Esophagus (tissue), 2 donors: ENCODE results near the gene NEU1. TPM values are rescaled to one million over a fixed set of nuclear protein-coding genes. Genes with fewer than 3 reads are reported as not detected.
"Not testable (repeated sequence)": the region's sequence is repeated elsewhere in the genome, so short reads cannot be mapped to it uniquely, and the experiment has no call there.

Source experiments
- H3K27ac ChIP-seq, 2 donors: one replicate each; pipeline ENCODE4 v1.5.1; 2013; ENCODE audit warnings: low read depth in 2 of 2, mild to moderate bottlenecking in 2 of 2, inconsistent platforms in 1 of 2, low read length in 1 of 2, moderate library complexity in 1 of 2
- H3K27me3 ChIP-seq, 2 donors: one replicate each; pipeline ENCODE4 v1.6.1; 2013; ENCODE audit warnings: low read length in 2 of 2, control low read depth in 1 of 2, mild to moderate bottlenecking in 1 of 2; ENCODE audit not compliant: insufficient read depth in 2 of 2, control insufficient read depth in 1 of 2
- H3K36me3 ChIP-seq, 2 donors: one replicate each; pipeline ENCODE4 v1.6.1; 2013; ENCODE audit warnings: low read length in 1 of 2; ENCODE audit not compliant: control insufficient read depth in 2 of 2, insufficient read depth in 2 of 2
- H3K4me1 ChIP-seq, 2 donors: one replicate each; pipeline ENCODE4 v1.6.1; 2013; ENCODE audit warnings: low read length in 1 of 2; ENCODE audit not compliant: control insufficient read depth in 2 of 2, insufficient read depth in 2 of 2
- H3K4me3 ChIP-seq, 2 donors: one replicate each; pipeline ENCODE4 v1.5.1; 2013; ENCODE audit warnings: low read length in 2 of 2, mild to moderate bottlenecking in 2 of 2, low read depth in 1 of 2, moderate library complexity in 1 of 2
- H3K9me3 ChIP-seq, 2 donors: one replicate each; pipeline ENCODE4 v1.6.1; 2013; ENCODE audit warnings: mild to moderate bottlenecking in 2 of 2, low read depth in 1 of 2, low read length in 1 of 2, moderate library complexity in 1 of 2; ENCODE audit not compliant: control insufficient read depth in 2 of 2, insufficient read depth in 1 of 2
- WGBS, 2 donors: extraction: QIAGEN DNeasy Blood & Tissue Kit; methylation state at CpG; one replicate each; pipeline ENCODE4 v1.1.7; 2013; 5-methylcytosine and 5-hydroxymethylcytosine counted together
- polyA plus RNA-seq, 2 donors: library from polyadenylated mRNA; stranded (reverse); fragments of 200-250 nt; gene quantifications; one replicate each; pipeline ENCODE4 v1.2.3, GENCODE V29; 2013
- donor health status: healthy with polysubstance abuse.
- donor health status: Bipolar disorder and iron deficiency.

The NEU1 gene
- polyA plus RNA-seq, 2 donors, result 13.6 to 14.6 TPM

DNA sequence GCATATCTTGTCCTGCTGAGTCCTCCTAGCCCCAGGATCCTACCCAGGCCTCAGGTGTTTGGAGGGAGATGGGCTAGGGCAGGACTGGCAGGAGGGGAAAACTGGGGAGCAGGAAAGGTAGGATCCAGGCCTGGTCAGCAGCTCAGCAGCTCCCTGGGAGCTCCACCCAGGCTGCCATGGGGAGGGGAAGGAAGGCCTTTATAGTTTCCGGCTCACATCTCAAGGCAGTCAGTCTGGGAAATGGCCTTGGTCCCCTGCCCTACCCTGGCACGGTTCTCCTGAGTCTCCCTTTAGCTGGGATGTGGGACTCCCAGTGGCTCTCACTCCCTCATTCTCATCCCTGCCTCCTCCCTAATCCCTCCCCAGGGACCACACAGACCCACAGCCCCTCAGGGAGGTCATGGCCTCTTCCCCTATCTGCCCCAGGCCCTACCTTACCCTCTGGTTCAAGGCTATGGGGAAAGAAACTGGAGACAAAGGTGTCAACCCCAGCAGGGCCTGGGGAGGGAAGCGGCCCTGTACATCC, 14.6 kb upstream of the NEU1 start:
- WGBS, 2 donors, result 56 to 69% methylated on average over 3 of the region's 3 CpGs
- Histone ChIP-seq H3K27me3 (no peaks in the 10 kb centered on the region), H3K4me1 (peaks cover 0 to 3% of the 10 kb centered on the region in 2 donors), H3K27ac (no peak overlapping the region), H3K36me3 (peaks cover 10 to 14% of the 10 kb centered on the region in 2 donors), H3K9me3 (no peaks in the 10 kb centered on the region), H3K4me3 (no peak overlapping the region)

DNA sequence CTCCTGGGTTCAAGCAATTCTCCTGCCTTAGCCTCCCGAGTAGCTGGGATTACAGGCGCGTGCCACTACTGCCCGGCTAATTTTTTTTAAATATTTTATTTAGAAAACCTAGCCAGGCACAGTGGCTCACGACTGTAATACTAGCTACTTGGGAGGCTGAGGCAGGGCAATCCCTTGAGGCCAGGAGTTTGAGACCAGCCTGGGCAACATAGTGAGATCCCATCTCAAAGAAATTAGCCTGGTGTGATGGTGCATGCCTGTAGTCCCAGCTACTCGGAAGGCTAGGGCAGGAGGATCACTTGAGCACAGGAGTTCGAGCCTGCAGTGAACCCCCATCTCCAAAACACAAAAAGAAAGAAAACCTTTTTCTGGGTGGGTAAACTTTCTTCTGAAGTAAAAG, 13.7 kb upstream of the NEU1 start:
- WGBS, 2 donors, result 90% methylated on average over 7 of the region's 7 CpGs
- Histone ChIP-seq H3K4me3 (no peak overlapping the region), H3K9me3 (no peaks in the 10 kb centered on the region)

DNA sequence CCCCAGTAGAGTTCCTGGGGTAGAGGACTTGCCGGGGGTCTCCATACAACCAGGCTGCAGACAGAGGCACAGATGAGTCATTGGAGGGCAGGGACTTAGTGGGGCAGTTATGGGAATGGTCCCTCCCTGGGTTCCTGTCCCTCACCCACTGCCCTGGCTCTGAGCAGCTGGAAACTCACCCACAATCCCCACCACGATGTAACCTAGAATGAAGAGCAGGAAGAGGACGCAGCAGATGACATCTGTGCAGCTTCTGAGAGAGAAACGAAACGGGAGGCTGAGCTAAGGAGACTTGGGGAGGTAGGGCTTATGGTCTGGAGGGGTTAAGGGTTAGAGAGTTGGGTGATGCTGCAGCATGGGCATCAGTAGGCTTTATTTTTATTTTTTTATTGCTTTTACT, 13.3 kb upstream of the NEU1 start:
- Histone ChIP-seq H3K4me3 (no peak overlapping the region), H3K9me3 (no peaks in the 10 kb centered on the region), H3K36me3 (peaks cover 5 to 9% of the 10 kb centered on the region in 2 donors), H3K4me1 (peaks cover 0 to 3% of the 10 kb centered on the region in 2 donors), H3K27me3 (no peaks in the 10 kb centered on the region), H3K27ac (no peak overlapping the region)
- 61 to 75% methylated on average over 5 of the region's 5 CpGs for whole genome bisulfite sequencing, 2 donors

More for the DNA sequence above, 13.7 kb upstream of the NEU1 start:
- Histone ChIP-seq H3K27me3 (no peaks in the 10 kb centered on the region), H3K27ac (no peak overlapping the region), H3K4me1 (peaks cover 0 to 3% of the 10 kb centered on the region in 2 donors), H3K36me3 (peaks cover 9 to 13% of the 10 kb centered on the region in 2 donors)

DNA sequence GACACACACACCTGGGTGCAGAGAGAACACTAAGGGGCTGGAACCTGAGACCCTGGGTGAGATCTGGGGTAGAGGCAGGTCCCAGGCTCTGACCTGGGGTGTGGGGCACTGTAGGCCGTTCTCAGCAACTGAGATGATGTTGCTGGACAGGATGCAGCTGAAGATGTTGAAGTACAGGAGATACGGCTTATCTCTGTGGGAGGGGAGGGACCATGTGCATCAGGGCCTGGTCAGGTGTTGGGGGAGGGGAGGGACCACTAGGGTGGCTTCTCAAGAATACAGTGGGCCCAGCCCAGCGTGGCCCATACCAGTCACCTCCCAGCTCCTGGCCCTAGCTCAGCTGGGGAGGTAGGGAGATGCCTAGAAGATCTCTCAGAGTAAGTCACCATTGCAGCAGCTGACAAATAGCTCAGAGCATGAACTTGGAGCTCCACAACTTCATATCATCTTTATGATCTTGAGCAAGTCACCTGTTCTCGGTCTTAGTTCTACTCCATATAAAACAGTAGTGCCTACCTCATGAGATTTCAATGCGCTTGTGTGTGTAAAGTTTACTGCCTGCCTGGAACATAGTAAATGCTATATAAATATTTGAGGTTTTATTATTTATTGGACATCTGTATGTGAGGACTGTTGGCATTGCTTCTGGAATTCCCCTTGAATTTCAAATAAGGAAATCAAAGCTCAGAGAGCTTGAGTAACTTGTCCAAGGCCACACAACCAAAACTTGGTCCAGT, 12.4 kb upstream of the NEU1 start:
- no peak overlapping the region for H3K27ac ChIP-seq
- no peaks in the 10 kb centered on the region for H3K9me3 ChIP-seq
- peaks cover 0 to 4% of the 10 kb centered on the region in 2 donors for H3K36me3 ChIP-seq
- WGBS, 2 donors, result 74 to 80% methylated on average over 5 of the region's 5 CpGs
- H3K4me1 ChIP-seq, result peaks cover 0 to 3% of the 10 kb centered on the region in 2 donors
- no peak overlapping the region for H3K4me3 ChIP-seq
- no peaks in the 10 kb centered on the region for H3K27me3 ChIP-seq

DNA sequence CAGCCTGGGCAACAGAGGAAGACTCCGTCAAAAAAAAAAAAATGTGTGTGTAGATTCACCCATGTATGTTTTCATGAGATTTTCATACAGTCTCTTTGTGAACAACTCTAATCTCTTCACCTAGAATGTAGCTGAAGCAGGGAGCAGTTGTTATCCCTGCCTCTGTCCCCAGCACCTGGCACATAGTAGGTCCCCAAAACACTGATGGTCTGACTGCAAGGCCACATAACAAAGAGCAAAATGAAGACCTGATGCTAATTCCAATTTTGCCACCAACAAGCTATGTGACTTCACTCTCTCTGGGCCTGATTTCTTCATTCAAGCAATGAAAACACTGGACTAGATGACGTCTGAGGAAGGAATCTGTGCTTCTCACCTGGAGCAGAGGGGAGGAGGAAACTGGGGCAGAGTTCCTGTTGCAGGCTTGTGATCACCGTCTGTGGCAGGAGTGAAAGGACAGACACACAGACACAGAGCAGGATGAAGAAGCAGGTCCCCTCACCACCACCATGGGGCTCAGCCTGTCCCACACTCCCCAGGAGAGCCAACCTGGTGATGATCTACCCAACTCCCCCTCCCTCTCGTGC, 11.6 kb upstream of the NEU1 start:
- Histone ChIP-seq H3K27me3 (no peaks in the 10 kb centered on the region), H3K4me1 (peaks cover 0 to 3% of the 10 kb centered on the region in 2 donors), H3K9me3 (no peaks in the 10 kb centered on the region), H3K4me3 (no peak overlapping the region), H3K36me3 (no peaks in the 10 kb centered on the region), H3K27ac (no peak overlapping the region)
- WGBS, 2 donors, result 53 to 56% methylated on average over 4 of the region's 4 CpGs

DNA sequence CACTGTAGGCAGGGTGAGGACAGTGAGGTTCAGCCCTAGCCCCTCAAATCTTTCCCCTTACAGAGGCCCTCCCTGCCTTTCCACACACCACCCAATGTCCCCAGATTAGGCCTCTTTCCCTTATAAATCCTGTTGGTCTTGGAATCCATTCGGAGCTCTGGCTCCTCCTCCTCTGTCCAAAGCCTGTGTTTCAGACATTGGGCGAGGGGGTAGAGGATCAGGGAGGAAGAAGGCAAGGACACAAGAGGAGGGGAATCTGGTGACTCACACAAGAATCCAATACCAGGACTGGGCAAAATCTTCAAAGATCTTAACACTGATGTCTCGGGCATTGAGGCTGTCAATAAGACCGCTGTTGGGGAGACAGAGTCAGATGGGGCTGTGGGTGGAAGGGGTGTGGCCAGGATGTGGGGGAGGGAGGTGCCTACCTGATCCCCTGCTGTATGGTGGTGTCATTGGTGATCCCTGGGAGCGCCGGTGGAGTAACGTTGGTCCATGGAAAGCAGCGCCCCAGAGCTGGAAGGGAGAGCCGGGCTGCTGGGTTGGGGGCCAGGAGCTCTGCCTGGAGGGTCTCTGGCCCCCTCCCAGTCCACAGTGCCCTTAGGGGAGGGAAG, 8.5 kb upstream of the NEU1 start:
- Histone ChIP-seq H3K36me3 (no peaks in the 10 kb centered on the region), H3K27ac (no peak overlapping the region)
- WGBS, 2 donors, result 56 to 61% methylated on average over 9 of the region's 9 CpGs

DNA sequence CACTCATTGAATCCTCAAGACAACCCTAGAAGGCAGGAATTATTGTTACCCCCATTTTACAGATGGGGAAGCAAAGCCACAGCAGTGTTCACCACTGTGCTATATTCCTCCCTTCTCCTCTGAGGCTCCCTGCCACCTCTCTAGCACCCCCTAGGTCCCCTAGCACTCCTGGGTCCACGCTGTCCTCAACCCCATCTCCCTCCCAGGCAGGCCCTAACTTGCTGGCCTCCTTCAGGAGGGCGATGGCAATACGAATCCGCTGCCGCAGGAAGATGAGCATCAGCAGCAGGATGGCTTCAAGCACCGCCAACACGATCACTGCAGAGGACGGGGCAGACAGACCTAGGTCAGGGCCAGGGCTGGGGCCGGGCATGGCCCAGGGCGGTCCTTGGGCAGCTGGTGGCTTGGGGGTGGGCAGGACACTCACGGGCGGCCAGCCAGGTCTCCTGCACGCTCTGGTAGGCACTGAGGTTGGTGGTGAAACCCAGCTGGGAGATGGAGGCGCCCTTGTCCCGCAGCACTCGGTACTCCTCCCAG, 7.8 kb upstream of the NEU1 start:
- Histone ChIP-seq H3K4me3 (no peak overlapping the region), H3K27ac (no peak overlapping the region), H3K9me3 (no peaks in the 10 kb centered on the region), H3K4me1 (no peaks in the 10 kb centered on the region), H3K27me3 (no peaks in the 10 kb centered on the region), H3K36me3 (no peaks in the 10 kb centered on the region)
- 64 to 74% methylated on average over 16 of the region's 16 CpGs for WGBS, 2 donors

More for the DNA sequence above, 8.5 kb upstream of the NEU1 start:
- Histone ChIP-seq H3K27me3 (no peaks in the 10 kb centered on the region), H3K9me3 (no peaks in the 10 kb centered on the region), H3K4me1 (no peaks in the 10 kb centered on the region), H3K4me3 (no peak overlapping the region)

DNA sequence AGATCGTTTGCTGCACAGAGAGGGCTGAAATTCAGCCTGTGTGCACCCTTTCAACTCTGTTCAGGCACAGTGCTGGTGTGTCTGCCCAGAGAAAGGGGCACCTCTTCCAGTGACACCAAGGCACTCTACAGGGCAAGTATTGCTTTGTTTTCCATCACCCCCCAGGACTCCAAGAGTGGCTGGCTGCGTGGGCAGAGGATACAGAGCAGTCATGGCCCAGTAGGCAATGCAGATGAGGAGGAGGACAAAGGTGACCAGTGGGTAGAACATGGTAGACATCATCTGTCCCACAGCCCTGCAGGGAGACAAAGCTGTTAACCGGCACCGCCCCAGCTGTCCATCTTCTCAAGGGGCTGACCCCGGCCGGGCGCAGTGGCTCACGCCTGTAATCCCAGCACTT, 6.7 kb upstream of the NEU1 start:
- Histone ChIP-seq H3K27me3 (no peaks in the 10 kb centered on the region), H3K36me3 (no peaks in the 10 kb centered on the region), H3K4me3 (no peak overlapping the region), H3K27ac (no peak overlapping the region), H3K4me1 (peaks cover 0 to under 1% of the 10 kb centered on the region in 2 donors), H3K9me3 (no peaks in the 10 kb centered on the region)
- WGBS, 2 donors, result 82% methylated on average over 8 of the region's 8 CpGs

DNA sequence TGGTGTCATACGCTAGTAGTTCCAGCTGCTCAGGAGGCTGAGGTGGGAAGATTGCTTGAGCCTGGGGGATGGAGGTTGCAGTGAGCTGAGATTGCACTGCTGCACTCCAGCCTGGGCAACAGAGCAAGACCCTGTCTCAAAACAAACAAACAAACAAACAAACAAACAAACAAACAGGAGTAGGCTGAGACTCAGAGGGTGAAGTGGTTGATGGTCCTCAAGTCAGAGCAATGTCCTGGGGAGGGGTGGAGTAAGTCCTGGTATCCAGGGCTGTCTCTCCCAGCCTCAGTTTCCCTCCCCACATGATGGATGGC, 6.0 kb upstream of the NEU1 start:
- H3K4me3 ChIP-seq, H3K27me3 ChIP-seq, H3K36me3 ChIP-seq, H3K9me3 ChIP-seq, H3K27ac ChIP-seq, H3K4me1 ChIP-seq: not testable (repeated sequence)
- WGBS, 2 donors, result 69 to 76% methylated on average over 1 of the region's 1 CpG
